Liver (tissue), 9 donors: Measurements from ENCODE around the gene NYNRIN. TPM values are rescaled to one million over a fixed set of nuclear protein-coding genes. Genes with fewer than 3 reads are reported as not detected.

ENCODE experiments used
- DNase-seq: peaks from one replicate; pipeline ENCODE4 v3.0.0-alpha.2; 2017; ENCODE audit warnings: low spot score
- H3K27ac ChIP-seq, 2 donors: one replicate each; pipeline ENCODE4 v1.7.0; 2013; ENCODE audit warnings: inconsistent platforms in 2 of 2, low read length in 2 of 2, control low read depth in 1 of 2, low read depth in 1 of 2, mild to moderate bottlenecking in 1 of 2
- H3K27me3 ChIP-seq, 4 donors: one replicate each; pipeline versions ENCODE4 v1.6.1 to v1.7.0; 2013; ENCODE audit warnings: low read length in 3 of 4, inconsistent platforms in 1 of 4, mild to moderate bottlenecking in 1 of 4, moderate library complexity in 1 of 4; ENCODE audit not compliant: control insufficient read depth in 4 of 4, insufficient read depth in 4 of 4
- H3K36me3 ChIP-seq, 4 donors: one replicate each; pipeline versions ENCODE4 v1.6.1 to v1.7.0; 2013; ENCODE audit warnings: low read length in 3 of 4, mild to moderate bottlenecking in 3 of 4, low read depth in 1 of 4, moderate library complexity in 1 of 4; ENCODE audit not compliant: control insufficient read depth in 4 of 4, insufficient read depth in 3 of 4
- H3K4me1 ChIP-seq, 4 donors: one replicate each; pipeline versions ENCODE4 v1.6.1 to v1.7.0; 2013; ENCODE audit warnings: low read length in 3 of 4, mild to moderate bottlenecking in 3 of 4, moderate library complexity in 1 of 4; ENCODE audit not compliant: control insufficient read depth in 4 of 4, insufficient read depth in 4 of 4
- H3K4me3 ChIP-seq, 3 donors: one replicate each; pipeline versions ENCODE4 v1.6.1 to v1.7.0; 2013; ENCODE audit warnings: low read length in 3 of 3, control low read depth in 1 of 3, low read depth in 1 of 3, mild to moderate bottlenecking in 1 of 3
- H3K9ac ChIP-seq, 2 donors: one replicate each; pipeline ENCODE4 v1.7.0; 2013; ENCODE audit warnings: low read length in 2 of 2, mild to moderate bottlenecking in 2 of 2, moderate library complexity in 2 of 2, control low read depth in 1 of 2, low read depth in 1 of 2
- H3K9me3 ChIP-seq, 4 donors: one replicate each; pipeline versions ENCODE4 v1.6.1 to v1.7.0; 2013; ENCODE audit warnings: low read length in 3 of 4; ENCODE audit not compliant: control insufficient read depth in 4 of 4
- EGR1 ChIP-seq, 2 donors: IDR thresholded peaks; 2 replicates each; pipeline ENCODE4 v1.6.1; 2016 to 2018; ENCODE audit warnings: antibody characterized with exemption in 2 of 2, low read depth in 2 of 2
- GABPA ChIP-seq, 2 donors: IDR thresholded peaks in 1 of 2; conservative IDR thresholded peaks in 1 of 2; 2 replicates each; pipeline ENCODE4 v1.6.1; 2016; ENCODE audit warnings: antibody characterized with exemption in 2 of 2, mild to moderate bottlenecking in 1 of 2, moderate library complexity in 1 of 2
- HNF4A ChIP-seq, 2 donors: conservative IDR thresholded peaks; 2 replicates each; pipeline ENCODE4 v1.6.1; 2016; ENCODE audit warnings: antibody characterized with exemption in 2 of 2, mild to moderate bottlenecking in 2 of 2
- MAX ChIP-seq: IDR thresholded peaks from 2 replicates; pipeline ENCODE4 v1.6.1; 2016; ENCODE audit warnings: antibody characterized with exemption
- RAD21 ChIP-seq, 2 donors: IDR thresholded peaks; 2 replicates each; pipeline ENCODE4 v1.6.1; 2016; ENCODE audit warnings: antibody characterized with exemption in 2 of 2, mild to moderate bottlenecking in 2 of 2
- REST ChIP-seq: IDR thresholded peaks from 2 replicates; pipeline ENCODE4 v1.6.1; 2016; ENCODE audit warnings: antibody characterized with exemption, mild to moderate bottlenecking
- SP1 ChIP-seq: IDR thresholded peaks from 2 replicates; pipeline ENCODE4 v1.6.1; 2018; ENCODE audit warnings: antibody characterized with exemption, mild to moderate bottlenecking
- TAF1 ChIP-seq: conservative IDR thresholded peaks from 2 replicates; pipeline ENCODE4 v1.6.1; 2016; ENCODE audit warnings: antibody characterized with exemption, mild to moderate bottlenecking
- YY1 ChIP-seq: IDR thresholded peaks from 2 replicates; pipeline ENCODE4 v1.6.1; 2016; ENCODE audit warnings: antibody characterized with exemption, mild to moderate bottlenecking
- WGBS: extraction: QIAGEN DNeasy Blood & Tissue Kit; methylation state at CpG from one replicate; pipeline ENCODE4 v1.1.7; 2013; 5-methylcytosine and 5-hydroxymethylcytosine counted together
- polyA plus RNA-seq, 2 donors: library from polyadenylated mRNA; stranded (reverse) in 1 of 2; unstranded in 1 of 2; fragments of 200-250 nt in 1 of 2; fragments of >200 nt in 1 of 2; fragmentation: Nextera tagmentation in 1 of 2; extraction: Ambion mirVana in 1 of 2; gene quantifications; one replicate each; pipeline versions ENCODE4 v1.2.1 to v1.2.3, GENCODE V29; 2013 to 2015
- total RNA-seq, 2 donors: library from RNA; depleted of rRNA; stranded (reverse); fragments of >200 nt; gene quantifications; one replicate each; pipeline ENCODE4 v1.2.3, GENCODE V29; 2014
- TF ChIP-seq, protein P1 (sequence below): fragments of 150-350 bp; IDR thresholded peaks from 2 replicates; pipeline ENCODE4 v1.5.1; 2017; ENCODE audit warnings: improper control_type of control experiment, low read depth, low read length; ENCODE audit not compliant: missing input control
- TF ChIP-seq, protein P2 (sequence below): IDR thresholded peaks from 2 replicates; pipeline ENCODE4 v1.6.1; 2016; ENCODE audit warnings: antibody characterized with exemption
- donor health status: healthy.
- donor health status: healthy.
- donor health status: healthy.
- donor health status: healthy.
- donor health status: healthy.

NYNRIN gene
- total and polyA plus RNA-seq, 4 donors: 0.89 to 11.0 (median 1.8) TPM

- TF ChIP-seq EGR1 (IDR thresholded peaks at IDR 0.05; ENCODE audit: low read depth in 2 of 2) (no peak), TAF1 (no peak), YY1 (no peak), SP1 (no peak), GABPA (IDR thresholded peaks at IDR 0.05 in 1 of 2, conservative IDR thresholded peaks at IDR 0.05 in 1 of 2) (no peak), REST (no peak)
Measured at GRCh38 chr14:24430682-24431568, 32.1 kb downstream of the NYNRIN start (continued).

DNA sequence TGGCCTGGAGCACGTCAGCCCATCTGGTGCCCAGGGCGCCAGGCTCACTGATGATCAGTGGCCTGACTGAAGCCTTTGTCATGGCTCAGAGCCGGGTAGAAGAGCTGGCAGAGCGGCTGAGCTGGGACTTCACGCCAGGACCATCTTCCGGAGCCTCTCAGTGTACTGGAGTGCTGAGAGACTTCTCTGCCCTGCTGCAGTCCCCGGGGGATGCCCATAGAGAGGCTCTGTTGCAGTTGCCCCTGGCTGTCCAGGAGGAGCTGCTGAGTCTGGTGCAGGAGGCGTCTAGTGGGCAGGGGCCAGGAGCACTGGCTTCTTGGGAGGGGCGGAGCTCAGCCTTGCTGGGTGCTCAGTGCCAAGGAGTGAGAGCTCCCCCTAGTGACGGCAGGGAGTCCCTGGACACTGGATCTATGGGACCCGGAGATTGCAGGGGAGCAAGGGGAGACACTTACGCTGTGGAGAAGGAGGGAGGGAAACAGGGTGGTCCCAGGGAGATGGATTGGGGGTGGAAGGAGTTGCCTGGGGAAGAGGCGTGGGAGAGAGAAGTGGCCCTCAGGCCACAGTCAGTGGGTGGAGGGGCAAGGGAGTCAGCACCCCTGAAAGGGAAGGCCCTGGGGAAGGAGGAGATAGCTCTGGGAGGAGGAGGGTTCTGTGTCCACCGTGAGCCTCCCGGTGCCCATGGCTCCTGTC, 32.9 kb downstream of the NYNRIN start:
- Histone ChIP-seq H3K4me1 (peaks cover 14 to 64% (median 50%) of the 10 kb centered on the region in 4 donors), H3K9me3 (no peaks in the 10 kb centered on the region), H3K9ac (no peak overlapping the region), H3K4me3 (no peak overlapping the region), H3K27me3 (no peaks in the 10 kb centered on the region), H3K36me3 (peaks cover 10 to 24% (median 19%) of the 10 kb centered on the region in 4 donors), H3K27ac (peak overlapping the region; percentile 90 to 91)
- 28% methylated on average over 15 of the region's 15 CpGs for WGBS
- TF ChIP-seq EGR1 (IDR thresholded peaks at IDR 0.05; ENCODE audit: low read depth in 2 of 2): no peak
- peak in 1 of 2 donors; percentile 26 for TF ChIP-seq HNF4A (conservative IDR thresholded peaks at IDR 0.05)
- TF ChIP-seq, protein P1, sequence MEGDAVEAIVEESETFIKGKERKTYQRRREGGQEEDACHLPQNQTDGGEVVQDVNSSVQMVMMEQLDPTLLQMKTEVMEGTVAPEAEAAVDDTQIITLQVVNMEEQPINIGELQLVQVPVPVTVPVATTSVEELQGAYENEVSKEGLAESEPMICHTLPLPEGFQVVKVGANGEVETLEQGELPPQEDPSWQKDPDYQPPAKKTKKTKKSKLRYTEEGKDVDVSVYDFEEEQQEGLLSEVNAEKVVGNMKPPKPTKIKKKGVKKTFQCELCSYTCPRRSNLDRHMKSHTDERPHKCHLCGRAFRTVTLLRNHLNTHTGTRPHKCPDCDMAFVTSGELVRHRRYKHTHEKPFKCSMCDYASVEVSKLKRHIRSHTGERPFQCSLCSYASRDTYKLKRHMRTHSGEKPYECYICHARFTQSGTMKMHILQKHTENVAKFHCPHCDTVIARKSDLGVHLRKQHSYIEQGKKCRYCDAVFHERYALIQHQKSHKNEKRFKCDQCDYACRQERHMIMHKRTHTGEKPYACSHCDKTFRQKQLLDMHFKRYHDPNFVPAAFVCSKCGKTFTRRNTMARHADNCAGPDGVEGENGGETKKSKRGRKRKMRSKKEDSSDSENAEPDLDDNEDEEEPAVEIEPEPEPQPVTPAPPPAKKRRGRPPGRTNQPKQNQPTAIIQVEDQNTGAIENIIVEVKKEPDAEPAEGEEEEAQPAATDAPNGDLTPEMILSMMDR: peak; percentile 89
- peak; percentile 93 for TF ChIP-seq RAD21 (IDR thresholded peaks at IDR 0.05)
- TF ChIP-seq YY1: no peak
- peak; percentile 94 for DNase-seq

- Histone ChIP-seq H3K9ac (no peak overlapping the region), H3K9me3 (no peaks in the 10 kb centered on the region), H3K27ac (no peak overlapping the region), H3K36me3 (peaks cover 10 to 30% (median 22%) of the 10 kb centered on the region in 4 donors), H3K4me3 (no peak overlapping the region), H3K4me1 (peaks cover 10 to 64% (median 47%) of the 10 kb centered on the region in 4 donors), H3K27me3 (no peaks in the 10 kb centered on the region)
- no peak for TF ChIP-seq REST
- TF ChIP-seq HNF4A (conservative IDR thresholded peaks at IDR 0.05): no peak
- TF ChIP-seq, protein P2, sequence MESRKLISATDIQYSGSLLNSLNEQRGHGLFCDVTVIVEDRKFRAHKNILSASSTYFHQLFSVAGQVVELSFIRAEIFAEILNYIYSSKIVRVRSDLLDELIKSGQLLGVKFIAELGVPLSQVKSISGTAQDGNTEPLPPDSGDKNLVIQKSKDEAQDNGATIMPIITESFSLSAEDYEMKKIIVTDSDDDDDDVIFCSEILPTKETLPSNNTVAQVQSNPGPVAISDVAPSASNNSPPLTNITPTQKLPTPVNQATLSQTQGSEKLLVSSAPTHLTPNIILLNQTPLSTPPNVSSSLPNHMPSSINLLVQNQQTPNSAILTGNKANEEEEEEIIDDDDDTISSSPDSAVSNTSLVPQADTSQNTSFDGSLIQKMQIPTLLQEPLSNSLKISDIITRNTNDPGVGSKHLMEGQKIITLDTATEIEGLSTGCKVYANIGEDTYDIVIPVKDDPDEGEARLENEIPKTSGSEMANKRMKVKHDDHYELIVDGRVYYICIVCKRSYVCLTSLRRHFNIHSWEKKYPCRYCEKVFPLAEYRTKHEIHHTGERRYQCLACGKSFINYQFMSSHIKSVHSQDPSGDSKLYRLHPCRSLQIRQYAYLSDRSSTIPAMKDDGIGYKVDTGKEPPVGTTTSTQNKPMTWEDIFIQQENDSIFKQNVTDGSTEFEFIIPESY: no peak
- TF ChIP-seq MAX: no peak
- no peak for DNase-seq
- WGBS: 88% methylated on average over 24 of the region's 24 CpGs
Measured at GRCh38 chr14:24432259-24433131, 33.7 kb downstream of the NYNRIN start.
